Keratinocyte (primary cell): ENCODE data around the gene KIF5B. TPM values are rescaled to one million over a fixed set of nuclear protein-coding genes. Genes with fewer than 3 reads are reported as not detected.

Experiments
- DNase-seq: peaks from one replicate; pipeline ENCODE4 v3.0.0-alpha.2; 2011; ENCODE audit warnings: low read depth, missing footprints, low spot score
- FAIRE-seq: peaks from 2 replicates; lab custom pipeline; 2011; peaks lifted over from hg19 to GRCh38; lab: Jason Lieb, UNC
- H2AFZ ChIP-seq: 2 replicates; pipeline ENCODE4 v1.6.0; 2012; ENCODE audit warnings: low read length, control low read depth, inconsistent platforms; ENCODE audit not compliant: control insufficient read depth
- H3K27ac ChIP-seq: 2 replicates; pipeline ENCODE4 v1.5.1; 2011; ENCODE audit warnings: low read length; ENCODE audit not compliant: control insufficient read depth, insufficient read depth
- H3K27me3 ChIP-seq: 3 replicates; pipeline ENCODE4 v1.6.0; 2011; ENCODE audit warnings: low read length; ENCODE audit not compliant: control insufficient read depth, insufficient read depth; ENCODE audit errors: extremely low read depth
- H3K36me3 ChIP-seq, 2 experiments: 2 replicates in 1 of 2; 3 replicates in 1 of 2; pipeline ENCODE4 v1.5.1; 2011; ENCODE audit warnings: low read length in 2 of 2, mild to moderate bottlenecking in 1 of 2; ENCODE audit not compliant: control insufficient read depth in 2 of 2, insufficient read depth in 2 of 2; ENCODE audit errors: extremely low read depth in 1 of 2
- H3K4me1 ChIP-seq: 3 replicates; pipeline ENCODE4 v1.5.1; 2011; ENCODE audit warnings: low read length; ENCODE audit not compliant: control insufficient read depth, insufficient read depth; ENCODE audit errors: extremely low read depth
- H3K4me2 ChIP-seq: 3 replicates; pipeline ENCODE4 v1.6.0; 2011; ENCODE audit warnings: low read depth, low read length; ENCODE audit not compliant: control insufficient read depth, insufficient read depth; ENCODE audit errors: extremely low read depth
- H3K4me3 ChIP-seq, 3 experiments: fragments of 200-600 bp in 1 of 3; sonication (generic) in 1 of 3; 2 replicates in 2 of 3; 3 replicates in 1 of 3; pipeline ENCODE4 v1.5.1; 2011 to 2016; ENCODE audit warnings: low read length in 3 of 3, mild to moderate bottlenecking in 3 of 3, control low read depth in 2 of 3, inconsistent platforms in 1 of 3, low read depth in 1 of 3, mixed read lengths in 1 of 3, mixed run types in 1 of 3, moderate library complexity in 1 of 3; ENCODE audit not compliant: control insufficient read depth in 2 of 3, insufficient read depth in 2 of 3; ENCODE audit errors: extremely low read depth in 1 of 3
- H3K79me2 ChIP-seq: 2 replicates; pipeline ENCODE4 v1.6.0; 2012; ENCODE audit warnings: low read length; ENCODE audit not compliant: control insufficient read depth, insufficient read depth
- H3K9ac ChIP-seq: 3 replicates; pipeline ENCODE4 v1.6.0; 2011; ENCODE audit warnings: low read length; ENCODE audit not compliant: control insufficient read depth, insufficient read depth; ENCODE audit errors: extremely low read depth
- H3K9me1 ChIP-seq: 3 replicates; pipeline ENCODE4 v1.6.0; 2011; ENCODE audit warnings: low read length; ENCODE audit not compliant: control insufficient read depth, insufficient read depth; ENCODE audit errors: extremely low read depth
- H3K9me3 ChIP-seq: 2 replicates; pipeline ENCODE4 v1.5.1; 2012; ENCODE audit warnings: low read depth, low read length; ENCODE audit not compliant: control insufficient read depth
- H4K20me1 ChIP-seq: 3 replicates; pipeline ENCODE4 v1.6.0; 2011; ENCODE audit warnings: low read length; ENCODE audit not compliant: control insufficient read depth, insufficient read depth; ENCODE audit errors: extremely low read depth
- CTCF ChIP-seq, 3 experiments: IDR thresholded peaks in 1 of 3; conservative IDR thresholded peaks in 1 of 3; optimal IDR thresholded peaks in 1 of 3; 2 replicates in 2 of 3; 3 replicates in 1 of 3; pipeline versions ENCODE3 to v1.5.1; 2011; ENCODE audit warnings: low read length in 3 of 3, mild to moderate bottlenecking in 3 of 3, moderate library complexity in 2 of 3, control low read depth in 1 of 3, inconsistent platforms in 1 of 3; ENCODE audit not compliant: insufficient read depth in 2 of 3; ENCODE audit errors: extremely low read depth in 1 of 3
- EZH2 ChIP-seq: IDR thresholded peaks from one replicate; pipeline ENCODE4 v1.6.1; 2012; ENCODE audit warnings: inconsistent platforms, mild to moderate bottlenecking, low read length, moderate library complexity
- dilution Hi-C: fragments of 300-500 bp; cut with MboI; formaldehyde crosslinking; loops from one replicate; pipeline ENCODE4 v1.7.0; 2020; ENCODE audit warnings: low sequenced_read_pairs; ENCODE audit not compliant: extremely low pct_ligation_motif_present
- polyA plus RNA-seq, 5 experiments: library from polyadenylated mRNA; depleted of rRNA in 3 of 5; stranded (reverse) in 3 of 5; stranded (forward) in 1 of 5; unstranded in 1 of 5; fragments of >200 nt; gene quantifications; 1 replicate in 1 of 5; 2 replicates in 3 of 5; 3 replicates in 1 of 5; pipeline versions ENCODE4 v1.2.1 to v1.2.3, GENCODE V29; 2011 to 2012; ENCODE audit warnings: missing spikeins in 2 of 5, low read depth in 1 of 5, low replicate concordance in 1 of 5

KIF5B gene
- polyA plus RNA-seq, 1 donor (not counting 4 experiments of a cell fraction or from before 2014, with no cell fraction given) = 82.1 TPM

GRCh38 chr10:32017044-32017443, 39.2 kb downstream of the KIF5B start:
- dilution Hi-C loops = no loop called here
- no peak overlapping the region for H3K4me2 ChIP-seq
- no peaks in the 10 kb centered on the region for H3K4me1 ChIP-seq
- H3K27ac ChIP-seq = no peak overlapping the region
- no peak overlapping the region for H3K4me3 ChIP-seq
- no peak for FAIRE-seq
- DNase-seq = no peak
- H3K9me3 ChIP-seq = no peaks in the 10 kb centered on the region
- H3K27me3 ChIP-seq = no peaks in the 10 kb centered on the region
- no peak overlapping the region for H3K9ac ChIP-seq
- TF ChIP-seq EZH2 = no peak
- TF ChIP-seq CTCF (optimal IDR thresholded peaks at IDR 0.05 in 1 of 3, IDR thresholded peaks at IDR 0.05 in 1 of 3, conservative IDR thresholded peaks at IDR 0.05 in 1 of 3; ENCODE audit: extremely low read depth in 1 of 3, insufficient read depth in 2 of 3, low read length in 3 of 3) = no peak
- peaks cover 1% of the 10 kb centered on the region for H3K79me2 ChIP-seq
- H3K9me1 ChIP-seq = no peaks in the 10 kb centered on the region
- H2AFZ ChIP-seq = no peak overlapping the region
- H4K20me1 ChIP-seq = peaks cover 5% of the 10 kb centered on the region
- H3K36me3 ChIP-seq = peaks cover 22 to 36% of the 10 kb centered on the region in 2 experiments

GRCh38 chr10:32015386-32015785, 40.8 kb downstream of the KIF5B start:
- Histone ChIP-seq H3K9ac (no peak overlapping the region), H3K79me2 (peaks cover 1% of the 10 kb centered on the region), H3K36me3 (peaks cover 20 to 34% of the 10 kb centered on the region in 2 experiments), H3K4me1 (no peaks in the 10 kb centered on the region), H2AFZ (no peak overlapping the region), H3K4me3 (no peak overlapping the region), H3K9me3 (no peaks in the 10 kb centered on the region), H3K27ac (no peak overlapping the region), H3K27me3 (no peaks in the 10 kb centered on the region), H4K20me1 (peaks cover 5% of the 10 kb centered on the region), H3K4me2 (no peak overlapping the region), H3K9me1 (no peaks in the 10 kb centered on the region)
- dilution Hi-C loops = no loop called here
- DNase-seq (no peak), FAIRE-seq (no peak)
- no peak for TF ChIP-seq CTCF (optimal IDR thresholded peaks at IDR 0.05 in 1 of 3, IDR thresholded peaks at IDR 0.05 in 1 of 3, conservative IDR thresholded peaks at IDR 0.05 in 1 of 3; ENCODE audit: extremely low read depth in 1 of 3, insufficient read depth in 2 of 3, low read length in 3 of 3)
